Caco-2 (cell line): ENCODE results near the gene SLC2A11. TPM values are rescaled to one million over a fixed set of nuclear protein-coding genes. Genes with fewer than 3 reads are reported as not detected.
"Not testable (repeated sequence)": the region's sequence is repeated elsewhere in the genome, so short reads cannot be mapped to it uniquely, and the experiment has no call there.

ENCODE experiments used
- BruUV-seq: library from RNA; stranded (reverse); fragments of 400-500 nt; replicated peaks from 2 replicates; lab custom pipeline; 2021; lab: Mats Ljungman, UMichigan
- CTCF ChIA-PET: fragments of 300-600 bp; sonication (Branson Sonifier 250); formaldehyde crosslinking; loops from one replicate; lab custom pipeline; 2022; ENCODE audit warnings: antibody characterized with exemption; lab: Charles Lee
- POLR2A ChIA-PET: fragments of 300-600 bp; sonication (Branson Sonifier 250); formaldehyde crosslinking; loops from one replicate; lab custom pipeline; 2022; ENCODE audit warnings: antibody characterized with exemption; lab: Charles Lee
- DNase-seq, 2 experiments: peaks; one replicate each; pipeline versions ENCODE4 v3.0.0 to v3.0.0-alpha.2; 2020 to 2022
- H3K27me3 ChIP-seq: replicated peaks from 2 replicates; pipeline ENCODE4 v1.6.0; 2011; ENCODE audit warnings: low read length; ENCODE audit not compliant: control insufficient read depth, insufficient read depth
- H3K36me3 ChIP-seq: 2 replicates; pipeline ENCODE4 v1.5.1; 2011; ENCODE audit warnings: low read length; ENCODE audit not compliant: control insufficient read depth, insufficient read depth
- H3K4me1 ChIP-seq: fragments of 250-450 bp; sonication (Bioruptor Pico); 2 replicates; pipeline ENCODE4 v1.5.1; 2020; ENCODE audit warnings: mild to moderate bottlenecking
- H3K4me3 ChIP-seq: 2 replicates; pipeline ENCODE4 v1.5.1; 2011; ENCODE audit warnings: low read depth, mild to moderate bottlenecking, control low read depth, low read length
- H3K9me3 ChIP-seq: fragments of 250-450 bp; sonication (Bioruptor Pico); 2 replicates; pipeline ENCODE4 v1.5.1; 2020; ENCODE audit warnings: mild to moderate bottlenecking, moderate library complexity
- H3K27ac Mint-ChIP-seq: one replicate; pipeline ENCODE4 v1.8.0; 2022; ENCODE audit warnings: mixed read lengths; ENCODE audit not compliant: unreplicated experiment
- H3K27me3 Mint-ChIP-seq: one replicate; pipeline ENCODE4 v1.8.0; 2022; ENCODE audit warnings: mixed read lengths; ENCODE audit not compliant: insufficient read depth, unreplicated experiment
- H3K36me3 Mint-ChIP-seq: one replicate; pipeline ENCODE4 v1.8.0; 2022; ENCODE audit warnings: mild to moderate bottlenecking, mixed read lengths; ENCODE audit not compliant: insufficient read depth, unreplicated experiment
- H3K4me1 Mint-ChIP-seq: one replicate; pipeline ENCODE4 v1.8.0; 2022; ENCODE audit warnings: low read depth, mixed read lengths; ENCODE audit not compliant: unreplicated experiment
- H3K4me3 Mint-ChIP-seq: one replicate; pipeline ENCODE4 v1.8.0; 2022; ENCODE audit warnings: mild to moderate bottlenecking, moderate library complexity, mixed read lengths; ENCODE audit not compliant: unreplicated experiment
- H3K9me3 Mint-ChIP-seq: one replicate; pipeline ENCODE4 v1.8.0; 2022; ENCODE audit warnings: mixed read lengths; ENCODE audit not compliant: unreplicated experiment
- intact Hi-C: fragments of 100-400 bp; cut with micrococcal nuclease; formaldehyde crosslinking; loops from one replicate; pipeline ENCODE4 v1.10.0; 2022; ENCODE audit not compliant: unreplicated experiment
- total RNA-seq: library from RNA; stranded (reverse); gene quantifications from 2 replicates; pipeline ENCODE4 v1.2.3, GENCODE V29; 2022
- TF ChIP-seq, protein P1 (sequence below), 2 experiments: fragments of 200-600 bp in 1 of 2; IDR thresholded peaks; 1 replicate in 1 of 2; 2 replicates in 1 of 2; pipeline versions ENCODE4 v1.5.1 to v1.8.0; 2011 to 2022; ENCODE audit warnings: antibody characterized with exemption in 1 of 2, control low read depth in 1 of 2, inconsistent platforms in 1 of 2, low read depth in 1 of 2, low read length in 1 of 2, mild to moderate bottlenecking in 1 of 2, moderate library complexity in 1 of 2; ENCODE audit not compliant: insufficient read depth in 1 of 2, severe bottlenecking in 1 of 2, unreplicated experiment in 1 of 2

SLC2A11 gene
- total RNA-seq, 1 experiment from 2014 or later: 32.4 TPM

DNA sequence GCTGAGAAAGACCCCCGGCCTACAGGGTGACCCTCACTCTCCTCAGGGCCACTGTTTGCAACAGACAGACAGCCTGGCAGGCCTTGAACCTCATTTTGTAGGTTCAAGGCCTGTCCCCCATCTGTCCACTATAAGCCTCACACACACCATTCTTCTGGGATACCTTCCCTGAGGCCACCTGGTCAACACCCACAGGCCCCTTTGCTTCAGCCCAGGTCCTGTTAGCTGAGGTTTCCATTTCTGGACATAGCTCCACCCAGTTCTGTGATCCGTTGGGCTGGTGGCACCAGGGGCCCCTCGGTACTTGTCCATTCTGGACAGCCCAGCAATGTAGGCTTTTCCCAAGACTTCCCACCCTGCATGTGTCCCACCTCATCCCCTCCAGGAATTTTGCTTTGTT lies 39.6 kb downstream of the SLC2A11 start:
- H3K36me3 Mint-ChIP-seq: peaks cover 50% of the 10 kb centered on the region
- no peaks in the 10 kb centered on the region for H3K27me3 ChIP-seq
- POLR2A ChIA-PET: no interaction called here

DNA sequence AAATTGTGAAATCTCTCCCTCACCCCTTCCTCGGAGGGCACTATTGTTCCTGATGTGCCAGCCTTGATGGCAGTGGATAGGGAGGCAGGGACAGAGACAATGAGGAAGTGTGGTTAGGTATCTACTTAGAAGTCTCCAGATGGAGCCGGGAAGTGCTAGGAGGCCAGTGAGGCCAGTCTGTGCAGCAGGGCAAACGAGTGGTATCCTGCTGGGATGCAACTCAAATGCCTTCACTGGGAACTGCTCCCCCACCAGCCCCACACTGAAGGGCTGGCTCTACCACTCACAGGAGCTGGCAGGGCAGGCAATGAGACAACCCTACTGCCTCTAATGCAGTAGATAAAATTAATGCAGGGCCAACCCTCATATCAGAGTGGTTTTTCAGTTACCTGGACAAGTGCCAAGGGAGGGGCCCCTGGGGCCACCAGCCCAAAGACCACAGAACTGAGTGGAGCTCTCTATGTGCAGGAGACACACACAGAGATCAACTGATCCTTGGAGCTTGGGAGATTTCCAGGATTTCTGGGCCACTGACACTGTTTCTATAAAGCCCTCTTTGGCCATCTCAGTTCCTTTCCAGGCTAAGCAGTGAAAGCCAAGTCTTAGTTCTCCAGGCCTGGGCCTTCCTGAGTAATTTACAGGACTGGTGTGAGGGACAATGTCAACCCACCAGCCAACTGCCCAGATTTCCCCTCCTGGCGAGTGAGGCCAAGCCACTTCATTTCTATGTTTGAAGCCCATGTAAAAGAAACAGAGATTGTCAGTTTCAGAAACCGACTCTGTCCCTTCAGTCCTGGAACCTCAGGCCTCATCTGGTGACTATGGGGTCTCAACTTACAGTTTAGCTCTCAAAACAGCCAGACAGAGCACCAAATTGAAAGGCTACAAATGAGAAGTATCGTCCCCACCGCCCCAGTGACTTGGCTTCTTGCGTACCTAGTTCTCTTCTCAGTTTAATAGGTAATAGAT lies 40.6 kb downstream of the SLC2A11 start:
- peaks cover 22% of the 10 kb centered on the region for H3K9me3 Mint-ChIP-seq
- H3K4me3 ChIP-seq: no peak overlapping the region
- BruUV-seq: no TSS peak
- H3K4me1 Mint-ChIP-seq: peaks cover 5% of the 10 kb centered on the region
- TF ChIP-seq, protein P1, sequence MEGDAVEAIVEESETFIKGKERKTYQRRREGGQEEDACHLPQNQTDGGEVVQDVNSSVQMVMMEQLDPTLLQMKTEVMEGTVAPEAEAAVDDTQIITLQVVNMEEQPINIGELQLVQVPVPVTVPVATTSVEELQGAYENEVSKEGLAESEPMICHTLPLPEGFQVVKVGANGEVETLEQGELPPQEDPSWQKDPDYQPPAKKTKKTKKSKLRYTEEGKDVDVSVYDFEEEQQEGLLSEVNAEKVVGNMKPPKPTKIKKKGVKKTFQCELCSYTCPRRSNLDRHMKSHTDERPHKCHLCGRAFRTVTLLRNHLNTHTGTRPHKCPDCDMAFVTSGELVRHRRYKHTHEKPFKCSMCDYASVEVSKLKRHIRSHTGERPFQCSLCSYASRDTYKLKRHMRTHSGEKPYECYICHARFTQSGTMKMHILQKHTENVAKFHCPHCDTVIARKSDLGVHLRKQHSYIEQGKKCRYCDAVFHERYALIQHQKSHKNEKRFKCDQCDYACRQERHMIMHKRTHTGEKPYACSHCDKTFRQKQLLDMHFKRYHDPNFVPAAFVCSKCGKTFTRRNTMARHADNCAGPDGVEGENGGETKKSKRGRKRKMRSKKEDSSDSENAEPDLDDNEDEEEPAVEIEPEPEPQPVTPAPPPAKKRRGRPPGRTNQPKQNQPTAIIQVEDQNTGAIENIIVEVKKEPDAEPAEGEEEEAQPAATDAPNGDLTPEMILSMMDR (IDR thresholded peaks at IDR 0.05; ENCODE audit: insufficient read depth in 1 of 2, low read depth in 1 of 2, low read length in 1 of 2, severe bottlenecking in 1 of 2, unreplicated experiment in 1 of 2): no peak
- H3K36me3 Mint-ChIP-seq: peaks cover 50% of the 10 kb centered on the region
- H3K36me3 ChIP-seq: peaks cover 12% of the 10 kb centered on the region
- no peak overlapping the region for H3K27ac Mint-ChIP-seq
- no peaks in the 10 kb centered on the region for H3K27me3 Mint-ChIP-seq
- no peak for DNase-seq
- H3K4me3 Mint-ChIP-seq: no peak overlapping the region
- 0 out of 2 replicates have a peak, but pooled peaks cover 3% of the 10 kb centered on the region for H3K9me3 ChIP-seq
- intact Hi-C loops: no loop called here
- no peaks in the 10 kb centered on the region for H3K27me3 ChIP-seq
- CTCF ChIA-PET: no interaction called here
- peaks cover 13% of the 10 kb centered on the region for H3K4me1 ChIP-seq
- POLR2A ChIA-PET: no interaction called here

More for the DNA sequence above, 39.6 kb downstream of the SLC2A11 start:
- CTCF ChIA-PET: no interaction called here
- no TSS peak for BruUV-seq
- Histone ChIP-seq H3K9me3 (0 out of 2 replicates have a peak, but pooled peaks cover 3% of the 10 kb centered on the region), H3K4me3 (no peak overlapping the region), H3K36me3 (peaks cover 12% of the 10 kb centered on the region), H3K4me1 (peaks cover 19% of the 10 kb centered on the region)
- H3K4me1 Mint-ChIP-seq: peaks cover 13% of the 10 kb centered on the region
- peaks cover 22% of the 10 kb centered on the region for H3K9me3 Mint-ChIP-seq
- TF ChIP-seq, protein P1 (IDR thresholded peaks at IDR 0.05; ENCODE audit: insufficient read depth in 1 of 2, low read depth in 1 of 2, low read length in 1 of 2, severe bottlenecking in 1 of 2, unreplicated experiment in 1 of 2): no peak
- peak overlapping the region; percentile 51 for H3K4me3 Mint-ChIP-seq
- intact Hi-C loops: no loop called here
- H3K27ac Mint-ChIP-seq: no peak overlapping the region
- no peak for DNase-seq
- H3K27me3 Mint-ChIP-seq: no peaks in the 10 kb centered on the region

DNA sequence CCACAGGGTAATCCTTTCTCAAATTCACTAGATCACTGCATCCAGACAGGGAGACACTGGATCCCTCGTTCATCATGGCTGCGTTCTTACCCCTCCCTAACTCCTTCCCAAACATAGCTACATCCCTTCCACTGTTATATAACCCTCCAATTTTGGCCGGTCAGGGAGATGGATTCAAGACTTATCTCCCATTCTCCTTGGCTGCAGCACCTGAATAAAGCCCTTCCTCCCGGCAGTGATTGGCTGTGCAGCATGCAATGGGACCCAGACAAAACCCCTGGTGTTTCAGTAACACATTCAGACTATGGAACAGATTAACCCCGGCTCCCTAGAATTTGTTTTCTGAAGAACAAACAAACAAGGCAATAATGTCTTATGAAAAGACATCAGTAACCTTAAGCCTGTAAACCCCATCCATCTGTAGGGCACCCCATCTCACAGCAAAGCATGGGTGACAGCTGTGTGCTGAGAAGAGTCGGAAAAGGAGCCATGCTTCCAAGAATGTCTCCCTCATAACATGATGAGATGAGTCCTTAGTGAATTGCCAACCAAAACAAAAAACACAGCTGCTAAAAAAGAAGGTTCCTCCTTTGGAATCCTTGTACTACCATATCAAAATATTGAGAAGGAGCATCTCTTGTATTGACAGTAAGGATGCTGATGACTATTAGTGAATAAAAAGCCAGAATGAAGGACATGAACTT lies 41.5 kb downstream of the SLC2A11 start:
- POLR2A ChIA-PET: no interaction called here
- Mint-ChIP-seq H3K4me1 (no peaks in the 10 kb centered on the region), H3K4me3 (no peak overlapping the region), H3K27me3 (no peaks in the 10 kb centered on the region), H3K36me3 (peaks cover 41% of the 10 kb centered on the region), H3K27ac (no peak overlapping the region), H3K9me3 (peaks cover 22% of the 10 kb centered on the region)
- H3K4me3 ChIP-seq: no peak overlapping the region
- 0 out of 2 replicates have a peak, but pooled peaks cover 3% of the 10 kb centered on the region for H3K9me3 ChIP-seq
- no TSS peak for BruUV-seq
- H3K27me3 ChIP-seq: no peaks in the 10 kb centered on the region
- peaks cover 12% of the 10 kb centered on the region for H3K36me3 ChIP-seq
- DNase-seq: no peak
- CTCF ChIA-PET: no interaction called here
- TF ChIP-seq, protein P1 (IDR thresholded peaks at IDR 0.05; ENCODE audit: insufficient read depth in 1 of 2, low read depth in 1 of 2, low read length in 1 of 2, severe bottlenecking in 1 of 2, unreplicated experiment in 1 of 2): no peak
- peaks cover 8% of the 10 kb centered on the region for H3K4me1 ChIP-seq
- intact Hi-C loops: no loop called here

DNA sequence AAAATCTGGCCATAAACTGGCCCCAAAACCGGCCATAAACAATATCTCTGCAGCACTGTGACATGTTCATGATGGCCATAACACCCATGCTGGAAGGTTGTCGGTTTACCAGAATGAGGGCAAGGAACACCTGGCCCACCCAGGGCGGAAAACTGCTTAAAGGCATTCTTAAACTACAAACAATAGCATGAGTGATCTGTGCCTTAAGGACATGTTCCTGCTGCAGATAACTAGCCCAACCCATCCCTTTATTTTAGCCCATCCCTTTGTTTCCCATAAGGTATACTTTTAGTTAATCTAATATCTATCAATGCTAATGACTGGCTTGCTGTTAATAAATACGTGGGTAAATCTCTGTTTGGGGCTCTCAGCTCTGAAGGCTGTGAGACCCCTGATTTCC lies 42.6 kb downstream of the SLC2A11 start:
- H3K36me3 Mint-ChIP-seq: peaks cover 31% of the 10 kb centered on the region
- peaks cover 22% of the 10 kb centered on the region for H3K9me3 Mint-ChIP-seq
- H3K4me3 Mint-ChIP-seq, H3K27me3 Mint-ChIP-seq, H3K4me1 Mint-ChIP-seq, H3K27me3 ChIP-seq, H3K4me1 ChIP-seq, BruUV-seq, CTCF ChIA-PET, H3K4me3 ChIP-seq, H3K27ac Mint-ChIP-seq, intact Hi-C loops, POLR2A ChIA-PET, H3K9me3 ChIP-seq, DNase-seq: not testable (repeated sequence)
- H3K36me3 ChIP-seq: peaks cover 12% of the 10 kb centered on the region
